ENCODE results near the gene LAMC2. TPM values are rescaled to one million over a fixed set of nuclear protein-coding genes. Genes with fewer than 3 reads are reported as not detected.

Gene LAMC2
- total RNA-seq, 1 donor from 2014 or later = 14.8 TPM

- H3K4me1 Mint-ChIP-seq (ENCODE audit: unreplicated experiment) = peaks cover 16% of the 10 kb centered on the region
- TF ChIP-seq CTCF (conservative IDR thresholded peaks at IDR 0.05) = no peak
- no peaks in the 10 kb centered on the region for H3K9me3 Mint-ChIP-seq
- no peaks in the 10 kb centered on the region for H3K36me3 Mint-ChIP-seq
- no peaks in the 10 kb centered on the region for H3K27me3 Mint-ChIP-seq
- no peak overlapping the region for H3K27ac Mint-ChIP-seq
- no peak overlapping the region for H3K4me3 Mint-ChIP-seq
- no peak for DNase-seq (ENCODE audit: extremely low spot score, unreplicated experiment)
Measured at GRCh38 chr1:183167676-183168075, 18.4 kb upstream of the LAMC2 start.

GRCh38 chr1:183168308-183168707 is 17.8 kb upstream of the LAMC2 start:
- Mint-ChIP-seq H3K9me3 (no peaks in the 10 kb centered on the region), H3K27me3 (no peaks in the 10 kb centered on the region), H3K27ac (no peak overlapping the region), H3K36me3 (no peaks in the 10 kb centered on the region), H3K4me1 (ENCODE audit: unreplicated experiment) (peaks cover 16% of the 10 kb centered on the region), H3K4me3 (no peak overlapping the region)
- TF ChIP-seq CTCF (conservative IDR thresholded peaks at IDR 0.05) = no peak
- DNase-seq (ENCODE audit: extremely low spot score, unreplicated experiment) = no peak

GRCh38 chr1:183173828-183174227 is 12.2 kb upstream of the LAMC2 start:
- no peak for DNase-seq (ENCODE audit: extremely low spot score, unreplicated experiment)
- Mint-ChIP-seq H3K9me3 (no peaks in the 10 kb centered on the region), H3K27ac (no peak overlapping the region), H3K4me3 (no peak overlapping the region), H3K27me3 (no peaks in the 10 kb centered on the region), H3K4me1 (ENCODE audit: unreplicated experiment) (no peaks in the 10 kb centered on the region), H3K36me3 (no peaks in the 10 kb centered on the region)
- no peak for TF ChIP-seq CTCF (conservative IDR thresholded peaks at IDR 0.05)

- no peaks in the 10 kb centered on the region for H3K27me3 Mint-ChIP-seq
- H3K9me3 Mint-ChIP-seq = no peaks in the 10 kb centered on the region
Measured at GRCh38 chr1:183175631-183176030, 10.4 kb upstream of the LAMC2 start.

GRCh38 chr1:183178545-183178944 is 7.5 kb upstream of the LAMC2 start:
- Mint-ChIP-seq H3K27me3 (no peaks in the 10 kb centered on the region), H3K9me3 (no peaks in the 10 kb centered on the region), H3K4me3 (no peak overlapping the region), H3K27ac (no peak overlapping the region), H3K36me3 (no peaks in the 10 kb centered on the region), H3K4me1 (ENCODE audit: unreplicated experiment) (peaks cover 10% of the 10 kb centered on the region)
- TF ChIP-seq CTCF (conservative IDR thresholded peaks at IDR 0.05) = no peak
- DNase-seq (ENCODE audit: extremely low spot score, unreplicated experiment) = no peak

More at GRCh38 chr1:183175631-183176030, 10.4 kb upstream of the LAMC2 start:
- Mint-ChIP-seq H3K4me1 (ENCODE audit: unreplicated experiment) (peaks cover 5% of the 10 kb centered on the region), H3K36me3 (no peaks in the 10 kb centered on the region), H3K27ac (no peak overlapping the region), H3K4me3 (no peak overlapping the region)
- no peak for TF ChIP-seq CTCF (conservative IDR thresholded peaks at IDR 0.05)
- no peak for DNase-seq (ENCODE audit: extremely low spot score, unreplicated experiment)

- Mint-ChIP-seq H3K27ac (no peak overlapping the region), H3K4me3 (no peak overlapping the region), H3K36me3 (no peaks in the 10 kb centered on the region), H3K4me1 (ENCODE audit: unreplicated experiment) (peaks cover 10% of the 10 kb centered on the region), H3K9me3 (no peaks in the 10 kb centered on the region), H3K27me3 (no peaks in the 10 kb centered on the region)
- TF ChIP-seq CTCF (conservative IDR thresholded peaks at IDR 0.05) = no peak
- DNase-seq (ENCODE audit: extremely low spot score, unreplicated experiment) = no peak
Measured at GRCh38 chr1:183179033-183179432, 7.0 kb upstream of the LAMC2 start.

Data from type B pancreatic cell (in vitro differentiated cells).